ENCODE data around the gene TRAPPC14.

- TF ChIP-seq CTCF (IDR thresholded peaks at IDR 0.05; ENCODE audit: low read depth, low read length, missing input control) (no peak), NR2F2 (IDR thresholded peaks at IDR 0.05) (no peak), RAD21 (IDR thresholded peaks at IDR 0.05) (no peak), MAX (IDR thresholded peaks at IDR 0.05) (no peak), SP1 (IDR thresholded peaks at IDR 0.05) (no peak), REST (IDR thresholded peaks at IDR 0.05) (no peak), ZBTB33 (IDR thresholded peaks at IDR 0.05) (no peak), HNF4A (conservative IDR thresholded peaks at IDR 0.05) (no peak)
Observed at GRCh38 chr7:100111914-100112313, 46.6 kb downstream of the TRAPPC14 start.

Measured in liver (tissue), 3 donors.